ENCODE results near the gene TINAGL1. TPM values are rescaled to one million over a fixed set of nuclear protein-coding genes. Genes with fewer than 3 reads are reported as not detected.
A peak's percentile ranks its signal among the peaks of the same experiment; 100 is the strongest.

TINAGL1 gene
- polyA plus RNA-seq, 4 donors = 41.7 to 53.2 (median 43.1) TPM

DNA sequence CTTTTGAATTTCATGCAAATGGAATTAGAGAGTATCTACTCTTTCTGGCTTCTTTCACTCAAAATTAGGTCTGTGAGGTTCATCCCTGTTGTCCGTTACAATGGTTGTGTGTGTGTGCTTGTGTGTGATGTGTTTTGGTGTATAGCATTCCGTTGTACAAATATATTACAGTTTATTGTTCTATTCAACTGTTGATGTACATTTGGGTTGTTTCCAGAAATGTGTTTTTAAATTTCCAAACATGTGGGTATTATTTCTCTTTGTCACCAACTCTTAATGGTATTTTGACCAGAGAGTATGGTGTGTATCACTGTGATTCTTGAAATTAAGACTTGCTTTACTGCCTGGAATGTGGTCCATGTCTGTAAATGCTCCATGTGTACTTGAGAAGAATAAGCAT, 24.3 kb downstream of the TINAGL1 start:
- DNase-seq (ENCODE audit: low read depth in 4 of 4, low spot score in 2 of 4) = no peak

DNA sequence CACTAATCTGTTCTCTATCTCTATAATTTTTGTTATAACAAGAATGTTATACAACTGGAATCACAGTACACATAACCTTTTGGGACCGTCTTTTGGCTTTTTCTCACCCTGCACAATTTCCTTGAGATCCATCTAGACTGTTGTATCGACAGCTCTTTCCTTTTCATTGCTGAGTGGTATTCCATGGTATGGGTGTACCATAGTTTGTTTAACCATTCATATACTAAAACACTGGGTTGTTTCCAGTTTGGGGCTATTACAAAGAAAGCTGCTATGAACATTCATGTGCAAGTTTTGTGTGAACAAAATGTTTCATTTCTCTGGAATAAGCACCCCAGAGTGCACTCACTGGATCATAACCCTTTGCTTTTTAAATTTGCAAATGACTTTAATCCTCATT, 25.8 kb downstream of the TINAGL1 start:
- no peak for DNase-seq (ENCODE audit: low read depth in 4 of 4, low spot score in 2 of 4)

DNA sequence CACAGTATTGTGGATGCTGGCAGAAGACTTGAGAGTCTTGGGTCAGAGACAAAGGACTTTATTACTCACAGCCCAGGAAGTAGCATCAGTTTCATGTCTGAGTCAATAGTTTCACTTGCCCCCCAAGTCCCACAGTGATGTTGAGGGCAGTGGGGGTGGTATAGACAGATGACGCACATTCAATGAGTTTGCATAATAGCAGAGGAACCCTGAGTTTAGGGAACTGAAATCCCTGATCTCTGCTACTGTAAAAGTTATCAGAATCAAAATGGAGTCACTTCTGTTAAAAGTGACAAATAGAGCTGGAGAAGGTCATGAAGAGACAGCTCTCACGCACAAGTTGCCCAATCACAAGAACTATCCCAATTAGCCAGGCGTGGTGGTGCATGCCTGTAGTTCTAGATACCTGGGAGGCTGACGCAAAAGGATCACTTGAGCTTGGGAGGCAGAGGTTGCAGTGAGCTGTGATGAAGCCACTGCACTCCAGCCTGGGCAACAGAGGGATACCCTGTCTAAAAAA, 29.7 kb downstream of the TINAGL1 start:
- DNase-seq (ENCODE audit: low read depth in 4 of 4, low spot score in 2 of 4) = no peak

DNA sequence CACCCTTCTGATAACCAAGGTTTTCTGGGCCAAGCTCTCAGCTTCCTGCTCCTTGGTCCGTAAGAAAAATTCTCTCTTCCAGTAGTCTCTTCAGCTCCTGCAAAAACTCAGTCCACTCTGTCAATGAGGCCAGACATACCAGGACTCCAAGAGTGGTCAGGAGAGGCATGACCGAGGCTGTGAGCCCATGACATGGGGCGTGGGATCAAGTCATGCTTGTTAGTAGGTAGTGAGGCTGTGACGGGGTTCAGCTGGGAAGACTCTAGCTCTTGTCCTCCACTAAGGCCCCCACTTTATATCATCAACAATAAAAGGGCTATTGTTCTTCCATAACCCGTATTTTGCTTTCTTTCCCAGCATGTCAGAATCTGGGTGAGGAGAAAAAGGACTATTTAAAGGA, 31.0 kb downstream of the TINAGL1 start:
- DNase-seq (ENCODE audit: low read depth in 4 of 4, low spot score in 2 of 4) = no peak

DNA sequence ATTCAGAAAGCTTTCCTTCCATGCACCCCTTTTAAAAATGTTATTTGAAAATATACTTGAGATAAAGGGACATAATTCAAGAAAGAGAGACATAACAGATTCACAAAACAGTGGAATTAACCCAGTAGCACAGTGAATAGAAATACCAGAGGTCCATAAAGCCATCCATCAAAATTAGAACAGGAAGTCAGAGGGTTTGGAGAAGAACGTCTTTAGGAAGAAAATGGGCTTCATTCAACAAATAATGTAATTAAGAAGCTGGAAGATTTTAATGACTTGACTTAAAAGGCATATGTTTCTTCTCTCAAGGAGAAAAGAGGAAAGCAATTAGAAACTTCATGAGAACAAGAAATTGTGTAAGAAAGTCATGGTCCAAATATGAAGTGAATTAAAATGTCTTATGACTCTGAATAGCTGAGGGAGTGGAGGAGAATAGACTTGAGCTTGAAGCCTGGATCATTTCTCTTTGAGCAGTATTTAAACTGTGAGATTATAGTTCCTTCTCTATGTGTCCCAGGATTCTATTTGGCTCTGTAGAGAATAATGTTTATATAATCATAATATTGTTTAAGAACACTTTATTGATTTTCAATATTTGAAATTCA, 33.3 kb downstream of the TINAGL1 start:
- peak in 1 of 4 donors; percentile 44 for DNase-seq (ENCODE audit: low read depth in 4 of 4, low spot score in 2 of 4)

DNA sequence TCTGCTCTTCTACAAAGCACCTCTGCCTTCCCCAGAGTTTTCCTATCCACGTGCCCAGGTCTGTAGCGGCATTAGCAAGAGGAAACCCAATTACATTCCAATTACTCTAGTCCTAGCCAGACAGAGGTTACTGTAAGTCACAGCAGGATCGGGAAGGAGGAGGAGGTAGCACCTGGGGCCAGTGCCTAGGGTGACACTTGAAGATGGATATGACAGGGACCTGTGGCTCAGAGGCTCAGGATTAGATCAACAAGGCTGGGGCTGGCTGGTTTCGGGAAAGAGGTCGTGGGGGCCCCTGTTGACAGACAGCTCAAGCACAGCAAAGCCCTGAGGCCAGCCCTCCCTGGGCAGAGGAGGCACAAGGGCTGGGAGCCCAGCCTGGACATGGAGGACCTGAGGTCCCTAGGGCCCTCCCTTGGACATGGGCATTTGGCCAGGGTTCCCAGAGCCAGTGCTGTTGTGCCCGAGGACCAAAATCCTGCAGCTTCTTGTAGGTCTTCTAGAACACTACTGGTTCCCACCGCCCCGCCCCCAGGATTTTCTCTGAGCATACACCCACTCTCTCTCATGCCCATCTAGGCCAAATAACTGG, 38.2 kb downstream of the TINAGL1 start:
- DNase-seq (ENCODE audit: low read depth in 4 of 4, low spot score in 2 of 4) = no peak

DNA sequence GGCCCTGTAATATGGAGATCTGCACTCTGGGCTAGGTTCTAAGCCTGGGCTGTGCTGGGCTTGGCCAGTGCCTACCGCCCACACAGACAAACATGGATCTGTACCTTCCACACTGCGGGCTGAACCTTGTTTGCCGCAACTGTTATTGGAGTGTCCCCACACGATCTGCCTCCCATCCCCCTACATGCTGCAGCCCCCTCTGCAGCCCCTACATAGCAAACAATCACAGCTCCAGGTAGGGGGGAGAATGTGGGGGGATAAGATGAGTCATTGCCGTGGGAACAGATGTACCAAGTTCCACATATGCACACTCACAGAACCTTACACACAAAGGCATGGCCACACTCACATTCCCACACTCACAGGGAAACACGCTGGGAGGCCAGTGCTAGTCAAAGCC, 39.1 kb downstream of the TINAGL1 start:
- DNase-seq (ENCODE audit: low read depth in 4 of 4, low spot score in 2 of 4) = no peak

DNA sequence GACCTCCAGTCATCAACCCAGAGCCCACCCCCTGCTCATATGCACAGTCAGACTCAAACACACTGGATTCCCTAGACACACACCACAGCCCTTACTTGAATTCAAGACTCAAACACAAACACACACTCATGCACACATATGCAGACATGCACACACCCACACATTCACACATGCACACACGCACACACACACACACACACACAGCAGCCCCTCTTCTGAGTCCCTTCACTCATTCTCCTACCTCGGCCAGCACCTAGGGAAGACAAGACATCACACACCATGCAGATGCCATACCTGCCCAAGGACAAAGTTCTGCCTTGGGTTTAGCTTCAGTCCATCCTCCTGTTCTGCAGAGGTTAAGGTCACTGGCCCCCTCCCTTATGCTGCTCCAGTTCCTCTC, 39.6 kb downstream of the TINAGL1 start:
- DNase-seq (ENCODE audit: low read depth in 4 of 4, low spot score in 2 of 4) = no peak

DNA sequence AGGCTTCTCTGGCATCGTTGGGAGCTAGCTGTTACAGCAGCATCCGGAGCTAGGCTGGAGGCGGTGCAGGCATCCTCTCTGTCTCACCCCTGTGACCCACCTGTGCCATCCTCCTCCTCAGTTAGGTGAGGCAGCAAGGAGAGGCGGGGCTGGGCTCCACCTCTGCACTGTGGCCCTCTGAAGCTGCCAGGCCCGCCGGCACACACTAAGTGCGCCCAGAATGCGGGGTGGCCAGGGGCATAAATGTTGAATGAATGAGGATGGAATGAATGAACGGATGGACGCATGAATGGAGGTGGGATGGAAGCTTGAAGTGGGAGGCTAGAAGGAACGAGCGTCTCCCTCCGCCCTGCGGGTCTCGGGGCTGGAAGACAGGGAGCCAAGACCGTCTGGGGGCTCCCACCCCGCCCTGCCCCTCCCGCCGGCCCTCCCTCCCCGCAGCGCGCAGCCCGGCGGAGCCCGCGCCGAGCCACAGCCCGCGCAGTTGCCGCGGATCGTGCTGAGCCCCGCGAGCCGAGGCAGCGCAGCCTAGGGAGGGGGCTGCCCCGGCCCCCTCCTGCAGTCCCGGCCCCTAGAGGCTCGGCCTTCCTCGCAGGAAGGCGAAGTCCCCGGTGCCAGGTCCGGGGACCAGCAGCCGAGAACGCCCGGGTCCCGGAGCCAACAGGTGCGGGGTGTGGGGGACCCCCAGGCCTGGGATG, 41.1 kb downstream of the TINAGL1 start, which contains the start of gene HCRTR1:
HCRTR1 (plus strand) TSS at position 472 of the 698 bp plus-strand sequence. CDS start 1,504 bp downstream, outside the sequence.
- no peak for DNase-seq (ENCODE audit: low read depth in 4 of 4, low spot score in 2 of 4)

DNA sequence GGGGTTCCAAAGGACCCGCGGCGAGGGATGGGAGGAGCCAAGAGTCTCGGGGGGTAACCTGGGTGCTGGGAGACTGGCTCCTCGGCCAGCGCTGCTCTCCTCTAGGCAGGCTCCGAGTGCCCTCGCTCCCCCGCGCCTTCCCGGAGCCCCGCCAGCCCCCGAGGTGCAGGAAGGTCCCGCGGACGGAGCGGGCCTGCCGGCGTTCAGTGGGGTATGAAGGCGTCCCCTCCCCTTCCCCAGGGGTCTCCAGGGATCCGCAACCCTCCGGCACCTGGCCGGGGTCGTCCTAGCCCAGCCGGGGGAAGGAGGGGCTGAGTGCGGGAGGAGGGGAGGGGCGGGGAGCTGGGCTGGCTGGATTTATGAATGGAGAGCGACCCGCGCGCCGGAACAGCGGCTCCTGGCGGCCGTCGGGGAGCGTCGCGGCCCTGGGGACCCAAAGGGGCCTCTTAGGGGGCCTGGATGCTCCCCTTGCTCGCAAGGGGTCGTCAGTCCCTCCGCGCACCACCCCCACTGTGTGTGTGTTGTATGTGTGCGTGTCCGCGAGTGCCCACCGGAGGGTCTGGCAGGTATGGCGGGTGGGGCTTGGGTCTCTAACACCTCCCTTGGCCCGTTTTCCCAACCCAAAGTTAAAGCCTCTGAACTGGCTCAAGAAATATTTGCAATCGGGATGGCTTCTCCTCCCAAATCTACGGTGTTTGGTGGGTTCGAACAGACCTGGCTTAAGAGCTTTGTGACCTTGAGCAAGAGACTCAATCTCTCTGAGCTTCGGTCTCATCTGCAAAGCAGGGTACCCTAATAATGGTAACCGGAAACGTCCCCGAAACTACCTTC, 41.8 kb downstream of the TINAGL1 start:
- DNase-seq (ENCODE audit: low read depth in 4 of 4, low spot score in 2 of 4) = peak in 2 of 4 donors; percentile 51 to 54

DNA sequence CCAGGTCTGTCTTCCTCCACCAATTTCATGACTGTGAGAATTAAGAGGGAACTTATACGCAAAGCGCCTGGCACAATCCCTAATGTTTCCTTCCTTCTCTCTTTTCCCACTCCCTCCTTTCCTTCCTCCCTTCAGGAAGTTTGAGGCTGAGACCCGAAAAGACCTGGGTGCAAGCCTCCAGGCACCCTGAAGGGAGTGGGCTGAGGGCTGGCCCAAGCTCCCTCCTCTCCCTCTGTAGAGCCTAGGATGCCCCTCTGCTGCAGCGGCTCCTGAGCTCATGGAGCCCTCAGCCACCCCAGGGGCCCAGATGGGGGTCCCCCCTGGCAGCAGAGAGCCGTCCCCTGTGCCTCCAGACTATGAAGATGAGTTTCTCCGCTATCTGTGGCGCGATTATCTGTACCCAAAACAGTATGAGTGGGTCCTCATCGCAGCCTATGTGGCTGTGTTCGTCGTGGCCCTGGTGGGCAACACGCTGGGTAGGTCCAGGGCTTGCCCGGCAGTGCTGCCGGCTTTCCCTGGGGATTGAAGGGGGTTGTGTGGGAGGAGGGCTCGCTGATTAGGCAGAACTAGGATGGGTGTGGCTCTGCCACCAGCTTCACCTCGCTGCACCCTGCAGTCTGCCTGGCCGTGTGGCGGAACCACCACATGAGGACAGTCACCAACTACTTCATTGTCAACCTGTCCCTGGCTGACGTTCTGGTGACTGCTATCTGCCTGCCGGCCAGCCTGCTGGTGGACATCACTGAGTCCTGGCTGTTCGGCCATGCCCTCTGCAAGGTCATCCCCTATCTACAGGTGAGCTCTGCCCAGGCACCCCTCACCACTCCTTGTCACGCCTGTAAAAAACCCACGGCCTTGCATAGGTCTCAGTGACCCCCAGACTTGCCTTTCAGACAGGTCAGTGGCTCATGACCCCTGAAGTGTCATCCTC, 42.9 kb downstream of the TINAGL1 start:
- DNase-seq (ENCODE audit: low read depth in 4 of 4, low spot score in 2 of 4) = no peak

DNA sequence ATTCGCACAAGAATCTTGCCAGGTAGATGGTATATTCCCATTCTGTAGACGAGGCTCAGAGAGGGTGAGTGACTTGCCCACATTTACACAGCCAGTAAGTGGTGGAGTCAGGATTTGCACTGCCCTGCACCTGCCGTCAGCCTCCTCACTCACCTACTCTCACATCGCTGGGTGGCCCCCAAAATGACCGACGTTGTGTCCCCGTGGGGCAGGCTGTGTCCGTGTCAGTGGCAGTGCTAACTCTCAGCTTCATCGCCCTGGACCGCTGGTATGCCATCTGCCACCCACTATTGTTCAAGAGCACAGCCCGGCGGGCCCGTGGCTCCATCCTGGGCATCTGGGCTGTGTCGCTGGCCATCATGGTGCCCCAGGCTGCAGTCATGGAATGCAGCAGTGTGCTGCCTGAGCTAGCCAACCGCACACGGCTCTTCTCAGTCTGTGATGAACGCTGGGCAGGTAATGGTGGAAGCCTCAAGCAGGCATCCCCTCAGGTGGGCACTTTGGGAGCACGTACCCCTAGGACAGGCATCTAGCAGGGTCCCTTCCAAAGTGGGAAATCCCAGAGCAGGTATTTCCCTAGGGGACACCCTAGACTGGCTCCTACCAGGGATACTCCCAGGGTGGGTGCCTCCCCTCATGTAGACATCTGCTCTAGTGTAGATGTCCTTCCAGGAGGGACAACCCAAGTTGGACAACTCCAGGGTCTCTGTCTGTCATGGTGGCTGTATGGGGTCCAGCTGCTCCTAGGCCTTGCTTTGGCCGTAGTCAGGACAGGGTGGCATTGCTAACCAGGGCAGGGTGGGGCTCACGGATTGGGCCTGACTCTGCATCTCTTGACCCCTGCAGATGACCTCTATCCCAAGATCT, 44.5 kb downstream of the TINAGL1 start:
- DNase-seq (ENCODE audit: low read depth in 4 of 4, low spot score in 2 of 4) = no peak

DNA sequence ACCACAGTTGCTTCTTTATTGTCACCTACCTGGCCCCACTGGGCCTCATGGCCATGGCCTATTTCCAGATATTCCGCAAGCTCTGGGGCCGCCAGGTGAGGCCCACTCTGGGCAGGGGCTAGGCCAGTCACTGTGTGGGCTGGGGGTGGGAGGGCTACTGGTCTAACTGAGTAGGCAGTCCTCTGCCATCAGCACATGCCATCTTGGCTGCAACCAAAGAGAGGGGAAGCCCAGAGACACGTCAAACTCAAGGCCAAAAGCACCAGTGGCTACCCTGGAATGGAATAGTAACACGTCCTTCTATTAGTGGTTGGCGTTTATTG, 45.1 kb downstream of the TINAGL1 start:
- DNase-seq (ENCODE audit: low read depth in 4 of 4, low spot score in 2 of 4) = no peak

DNA sequence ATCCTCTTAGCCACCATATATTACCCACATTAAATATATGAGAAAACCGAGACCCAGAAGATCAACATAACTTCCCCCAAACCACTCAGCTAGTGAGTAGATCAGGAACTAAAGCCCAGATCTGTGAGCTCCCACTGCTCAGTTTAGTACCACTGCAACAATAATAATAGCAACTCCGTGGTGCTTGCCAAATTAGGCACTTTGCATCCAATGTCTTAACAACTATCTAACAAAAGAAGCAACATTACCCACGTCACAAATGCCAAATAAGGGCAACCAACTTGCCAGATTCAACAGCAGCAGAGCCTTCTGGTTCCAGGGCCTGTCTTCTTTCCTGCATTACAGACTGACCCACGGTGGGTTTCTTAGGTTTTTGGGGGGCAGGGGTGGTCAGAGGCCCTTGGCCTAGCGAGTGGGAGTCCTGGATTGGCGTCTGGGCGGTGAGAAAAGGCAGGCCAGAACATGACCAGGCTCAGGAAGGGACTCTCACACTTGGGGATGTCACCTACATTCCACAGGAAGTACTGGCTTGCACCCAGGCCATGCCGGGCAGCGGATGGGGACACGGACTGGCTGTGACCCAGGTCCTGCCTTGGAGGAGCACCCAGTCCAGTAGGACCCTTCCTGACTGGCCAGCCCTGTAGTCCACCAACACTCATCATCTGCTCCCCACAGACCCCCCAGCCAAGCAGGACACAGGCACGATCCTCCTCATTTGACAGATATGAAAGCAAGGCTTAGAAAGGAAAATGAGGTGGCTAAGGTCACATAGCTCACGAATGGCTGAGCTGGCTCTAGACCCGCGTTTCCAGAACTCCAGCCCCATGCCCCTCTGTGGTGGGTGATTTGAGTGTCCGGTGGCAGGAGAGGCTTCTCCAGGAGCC, 45.8 kb downstream of the TINAGL1 start:
- DNase-seq (ENCODE audit: low read depth in 4 of 4, low spot score in 2 of 4) = no peak

DNA sequence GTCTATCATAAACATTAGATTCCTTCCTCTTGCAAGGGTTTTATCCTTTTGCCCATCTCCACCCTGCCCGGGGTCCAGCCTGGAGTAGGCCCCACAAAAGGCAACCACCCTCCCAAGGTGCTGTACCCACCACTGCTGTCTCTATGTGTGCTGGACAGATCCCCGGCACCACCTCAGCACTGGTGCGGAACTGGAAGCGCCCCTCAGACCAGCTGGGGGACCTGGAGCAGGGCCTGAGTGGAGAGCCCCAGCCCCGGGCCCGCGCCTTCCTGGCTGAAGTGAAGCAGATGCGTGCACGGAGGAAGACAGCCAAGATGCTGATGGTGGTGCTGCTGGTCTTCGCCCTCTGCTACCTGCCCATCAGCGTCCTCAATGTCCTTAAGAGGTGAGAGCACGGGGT, 47.0 kb downstream of the TINAGL1 start:
- DNase-seq (ENCODE audit: low read depth in 4 of 4, low spot score in 2 of 4) = no peak

DNA sequence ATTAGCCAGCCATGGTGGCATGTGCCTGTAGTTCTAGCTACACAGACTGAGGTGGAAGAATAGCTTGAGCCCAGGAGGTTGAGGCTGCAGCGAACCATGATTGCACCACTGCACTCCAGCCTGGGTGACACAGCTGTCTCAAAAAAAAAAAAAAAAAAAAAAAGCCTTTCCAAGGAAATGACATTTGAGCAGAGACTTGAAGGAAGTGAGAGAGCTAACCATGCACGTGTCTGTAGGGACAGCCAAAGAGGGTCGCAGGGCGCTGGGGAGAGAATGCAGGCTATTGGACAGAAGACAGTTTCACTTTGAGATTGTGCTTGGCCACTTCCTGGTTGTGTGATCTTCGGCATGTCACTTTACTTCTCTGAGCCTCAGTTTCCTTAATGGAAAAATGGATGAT, 48.0 kb downstream of the TINAGL1 start:
- DNase-seq (ENCODE audit: low read depth in 4 of 4, low spot score in 2 of 4) = no peak

DNA sequence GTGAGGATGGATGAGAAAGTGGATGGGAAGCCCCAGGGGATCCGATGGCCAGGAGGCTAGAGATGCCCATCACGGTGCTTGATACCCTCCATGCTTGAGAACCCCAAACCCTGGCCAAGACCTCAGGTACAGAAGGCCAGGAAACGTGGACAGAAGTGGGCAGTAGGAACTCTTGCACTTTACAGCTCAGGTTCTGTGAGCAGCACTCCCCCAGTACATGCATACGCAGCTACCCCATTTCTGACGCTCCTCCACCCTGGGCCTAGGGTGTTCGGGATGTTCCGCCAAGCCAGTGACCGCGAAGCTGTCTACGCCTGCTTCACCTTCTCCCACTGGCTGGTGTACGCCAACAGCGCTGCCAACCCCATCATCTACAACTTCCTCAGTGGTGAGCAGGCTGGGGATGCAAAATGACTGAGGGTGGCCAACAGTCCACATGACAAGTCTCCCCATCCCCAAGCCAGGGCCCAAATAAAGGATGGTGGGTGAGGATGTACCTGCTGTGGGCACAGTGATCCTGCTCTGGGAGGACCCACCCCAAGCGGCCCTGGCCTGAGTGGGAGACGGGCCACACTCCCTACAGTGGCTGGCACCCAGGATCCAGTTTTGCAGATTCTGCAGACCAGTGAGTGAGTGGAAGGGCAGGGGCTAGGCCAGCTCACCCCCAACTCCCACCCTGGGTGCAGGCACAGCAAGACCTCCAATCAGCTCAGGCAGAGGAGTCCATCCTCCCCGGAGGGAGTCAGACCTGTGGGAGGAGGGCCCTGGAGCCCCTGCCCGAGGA, 48.6 kb downstream of the TINAGL1 start:
- no peak for DNase-seq (ENCODE audit: low read depth in 4 of 4, low spot score in 2 of 4)
